PC-3 (cell line): ENCODE data around the gene CYLD.

Experiments used
- EZH2 ChIP-seq: fragments of 300-600 bp; sonication (generic); IDR thresholded peaks from one replicate; pipeline ENCODE4 v1.6.1; 2017; ENCODE audit warnings: antibody characterized with exemption, mild to moderate bottlenecking, low read length; ENCODE audit not compliant: unreplicated experiment
- EZH2phosphoT487 ChIP-seq: fragments of 300-600 bp; sonication (generic); IDR thresholded peaks from 2 replicates; pipeline ENCODE4 v1.6.1; 2018; ENCODE audit warnings: mild to moderate bottlenecking, antibody characterized with exemption, low read length, borderline replicate concordance
- TF ChIP-seq, protein P1 (sequence below): fragments of 300-600 bp; sonication (generic); conservative IDR thresholded peaks from 2 replicates; pipeline ENCODE4 v1.5.1; 2017; ENCODE audit warnings: antibody characterized with exemption, low read depth, mild to moderate bottlenecking, low read length

DNA sequence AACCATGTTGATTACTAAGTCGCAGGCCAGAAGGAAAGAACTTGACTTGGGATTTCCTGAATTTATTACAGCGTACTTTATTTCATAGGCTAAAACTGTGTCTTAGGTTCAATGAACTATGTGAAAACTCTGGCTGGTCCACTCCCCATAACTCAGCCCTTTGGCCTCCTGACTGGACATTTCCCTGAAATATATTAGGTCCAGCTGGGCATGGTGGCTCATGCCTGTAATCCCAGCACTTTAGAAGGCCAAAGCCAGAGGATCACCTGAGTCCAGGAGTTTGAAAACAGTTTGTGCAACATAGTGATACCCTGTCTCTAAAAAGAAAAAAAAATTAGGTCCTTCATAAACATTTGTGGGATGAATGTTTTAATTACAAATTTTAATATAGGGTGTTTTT, 97.0 kb downstream of the CYLD start:
- TF ChIP-seq, protein P1, sequence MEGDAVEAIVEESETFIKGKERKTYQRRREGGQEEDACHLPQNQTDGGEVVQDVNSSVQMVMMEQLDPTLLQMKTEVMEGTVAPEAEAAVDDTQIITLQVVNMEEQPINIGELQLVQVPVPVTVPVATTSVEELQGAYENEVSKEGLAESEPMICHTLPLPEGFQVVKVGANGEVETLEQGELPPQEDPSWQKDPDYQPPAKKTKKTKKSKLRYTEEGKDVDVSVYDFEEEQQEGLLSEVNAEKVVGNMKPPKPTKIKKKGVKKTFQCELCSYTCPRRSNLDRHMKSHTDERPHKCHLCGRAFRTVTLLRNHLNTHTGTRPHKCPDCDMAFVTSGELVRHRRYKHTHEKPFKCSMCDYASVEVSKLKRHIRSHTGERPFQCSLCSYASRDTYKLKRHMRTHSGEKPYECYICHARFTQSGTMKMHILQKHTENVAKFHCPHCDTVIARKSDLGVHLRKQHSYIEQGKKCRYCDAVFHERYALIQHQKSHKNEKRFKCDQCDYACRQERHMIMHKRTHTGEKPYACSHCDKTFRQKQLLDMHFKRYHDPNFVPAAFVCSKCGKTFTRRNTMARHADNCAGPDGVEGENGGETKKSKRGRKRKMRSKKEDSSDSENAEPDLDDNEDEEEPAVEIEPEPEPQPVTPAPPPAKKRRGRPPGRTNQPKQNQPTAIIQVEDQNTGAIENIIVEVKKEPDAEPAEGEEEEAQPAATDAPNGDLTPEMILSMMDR, result no peak
- no peak for TF ChIP-seq EZH2
- no peak for TF ChIP-seq EZH2phosphoT487
